Endothelial cell (in vitro differentiated cells): ENCODE results near the gene DCD. TPM values are rescaled to one million over a fixed set of nuclear protein-coding genes. Genes with fewer than 3 reads are reported as not detected.

ENCODE experiments used
- DNase-seq: peaks from one replicate; pipeline ENCODE4 v3.0.0; 2021; ENCODE audit warnings: low spot score
- H3K27ac Mint-ChIP-seq: one replicate; pipeline ENCODE4 v1.8.0; 2021; ENCODE audit warnings: mixed read lengths, inconsistent platforms; ENCODE audit not compliant: unreplicated experiment
- H3K27me3 Mint-ChIP-seq: one replicate; pipeline ENCODE4 v1.8.0; 2021; ENCODE audit warnings: mild to moderate bottlenecking, moderate library complexity, mixed read lengths, inconsistent platforms; ENCODE audit not compliant: unreplicated experiment
- H3K36me3 Mint-ChIP-seq: one replicate; pipeline ENCODE4 v1.8.0; 2021; ENCODE audit warnings: mild to moderate bottlenecking, low read depth, mixed read lengths, inconsistent platforms; ENCODE audit not compliant: unreplicated experiment
- H3K4me1 Mint-ChIP-seq: one replicate; pipeline ENCODE4 v1.8.0; 2021; ENCODE audit warnings: mild to moderate bottlenecking, mixed read lengths, inconsistent platforms; ENCODE audit not compliant: unreplicated experiment
- H3K4me3 Mint-ChIP-seq: one replicate; pipeline ENCODE4 v1.8.0; 2021; ENCODE audit warnings: mild to moderate bottlenecking, mixed read lengths, inconsistent platforms; ENCODE audit not compliant: unreplicated experiment
- H3K9me3 Mint-ChIP-seq: one replicate; pipeline ENCODE4 v1.8.0; 2021; ENCODE audit warnings: mixed read lengths, inconsistent platforms; ENCODE audit not compliant: unreplicated experiment
- CTCF ChIP-seq: fragments of 200-600 bp; sonication (generic); IDR thresholded peaks from one replicate; pipeline ENCODE4 v1.5.0; 2021; ENCODE audit warnings: antibody characterized with exemption; ENCODE audit not compliant: unreplicated experiment
- total RNA-seq: library from RNA; stranded (reverse); fragmentation: NEBNext Ultra II Directional; extraction: Animal tissue kit (Norgen Biotek cat#: 25700); gene quantifications from one replicate; pipeline ENCODE4 v1.2.1, GENCODE V29; 2021; ENCODE audit not compliant: unreplicated experiment

DCD gene
- total RNA-seq, 1 donor from 2014 or later, result not detected

GRCh38 chr12:54612225-54612750 is 35.9 kb downstream of the DCD start:
- TF ChIP-seq CTCF, result no peak
- Mint-ChIP-seq H3K9me3 (no peaks in the 10 kb centered on the region), H3K27me3 (peaks cover 4% of the 10 kb centered on the region), H3K27ac (no peak overlapping the region), H3K4me3 (no peak overlapping the region), H3K36me3 (peaks cover 4% of the 10 kb centered on the region), H3K4me1 (peaks cover 13% of the 10 kb centered on the region)
- no peak for DNase-seq

GRCh38 chr12:54611715-54612149 is 36.4 kb downstream of the DCD start:
- no peak for DNase-seq
- Mint-ChIP-seq H3K27me3 (peaks cover 4% of the 10 kb centered on the region), H3K9me3 (no peaks in the 10 kb centered on the region), H3K27ac (no peak overlapping the region), H3K4me1 (peaks cover 17% of the 10 kb centered on the region), H3K4me3 (no peak overlapping the region), H3K36me3 (peaks cover 4% of the 10 kb centered on the region)
- TF ChIP-seq CTCF, result no peak

GRCh38 chr12:54608769-54609168 is 39.4 kb downstream of the DCD start:
- Mint-ChIP-seq H3K27ac (no peak overlapping the region), H3K9me3 (no peaks in the 10 kb centered on the region), H3K36me3 (peaks cover 4% of the 10 kb centered on the region), H3K4me3 (no peak overlapping the region), H3K4me1 (peaks cover 17% of the 10 kb centered on the region), H3K27me3 (peaks cover 3% of the 10 kb centered on the region)
- no peak for DNase-seq
- TF ChIP-seq CTCF, result no peak

- TF ChIP-seq CTCF, result no peak
- Mint-ChIP-seq H3K27me3 (peaks cover 3% of the 10 kb centered on the region), H3K4me3 (no peak overlapping the region), H3K4me1 (peaks cover 17% of the 10 kb centered on the region), H3K9me3 (no peaks in the 10 kb centered on the region), H3K36me3 (peaks cover 4% of the 10 kb centered on the region), H3K27ac (no peak overlapping the region)
- DNase-seq, result no peak
Observed at GRCh38 chr12:54608156-54608555, 40.0 kb downstream of the DCD start.

- peaks cover 17% of the 10 kb centered on the region for H3K4me1 Mint-ChIP-seq
- peaks cover 3% of the 10 kb centered on the region for H3K27me3 Mint-ChIP-seq
- H3K27ac Mint-ChIP-seq, result no peak overlapping the region
- TF ChIP-seq CTCF, result no peak
- H3K4me3 Mint-ChIP-seq, result no peak overlapping the region
- H3K9me3 Mint-ChIP-seq, result no peaks in the 10 kb centered on the region
- peaks cover 4% of the 10 kb centered on the region for H3K36me3 Mint-ChIP-seq
- no peak for DNase-seq
Observed at GRCh38 chr12:54606556-54606955, 41.6 kb downstream of the DCD start.
